ENCODE data around the gene RNF39.
A peak's percentile ranks its signal among the peaks of the same experiment; 100 is the strongest.

Gene RNF39

GRCh38 chr6:30087876-30088275 is 12.3 kb upstream of the RNF39 start:
- DNase-seq (ENCODE audit: low read depth, low spot score) = no peak
- in situ Hi-C loops (cut with HindIII; ENCODE audit: low sequenced_read_pairs) = no loop called here
- no peak for TF ChIP-seq CTCF (IDR thresholded peaks at IDR 0.05; ENCODE audit: low read depth, low read length)
- H3K4me3 ChIP-seq (ENCODE audit: low read depth, low read length) = no peak overlapping the region

- in situ Hi-C loops (cut with HindIII; ENCODE audit: low sequenced_read_pairs) = no loop called here
- DNase-seq (ENCODE audit: low read depth, low spot score) = no peak
- H3K4me3 ChIP-seq (ENCODE audit: low read depth, low read length) = no peak overlapping the region
- TF ChIP-seq CTCF (IDR thresholded peaks at IDR 0.05; ENCODE audit: low read depth, low read length) = no peak
Observed at GRCh38 chr6:30077218-30077617, 1.6 kb upstream of the RNF39 start.

GRCh38 chr6:30075790-30076732 is 492 bp upstream of the RNF39 start:
- no peak overlapping the region for H3K4me3 ChIP-seq (ENCODE audit: low read depth, low read length)
- in situ Hi-C loops (cut with HindIII; ENCODE audit: low sequenced_read_pairs) = no loop called here
- peak; percentile 44 for TF ChIP-seq CTCF (IDR thresholded peaks at IDR 0.05; ENCODE audit: low read depth, low read length)
- no peak for DNase-seq (ENCODE audit: low read depth, low spot score)

GRCh38 chr6:30074331-30075093 is 1.1 kb downstream of the RNF39 start:
- in situ Hi-C loops (cut with HindIII; ENCODE audit: low sequenced_read_pairs) = no loop called here
- no peak overlapping the region for H3K4me3 ChIP-seq (ENCODE audit: low read depth, low read length)
- TF ChIP-seq CTCF (IDR thresholded peaks at IDR 0.05; ENCODE audit: low read depth, low read length) = no peak
- DNase-seq (ENCODE audit: low read depth, low spot score) = no peak

GRCh38 chr6:30073489-30074235 is 1.9 kb downstream of the RNF39 start:
- in situ Hi-C loops (cut with HindIII; ENCODE audit: low sequenced_read_pairs) = no loop called here
- H3K4me3 ChIP-seq (ENCODE audit: low read depth, low read length) = no peak overlapping the region
- no peak for DNase-seq (ENCODE audit: low read depth, low spot score)
- TF ChIP-seq CTCF (IDR thresholded peaks at IDR 0.05; ENCODE audit: low read depth, low read length) = no peak

- in situ Hi-C loops (cut with HindIII; ENCODE audit: low sequenced_read_pairs) = no loop called here
- TF ChIP-seq CTCF (IDR thresholded peaks at IDR 0.05; ENCODE audit: low read depth, low read length) = no peak
- no peak overlapping the region for H3K4me3 ChIP-seq (ENCODE audit: low read depth, low read length)
- DNase-seq (ENCODE audit: low read depth, low spot score) = no peak
Observed at GRCh38 chr6:30071858-30072257, 3.7 kb downstream of the RNF39 start.

Measured in astrocyte of the spinal cord (primary cell).